K562 (cell line): ENCODE data around the gene ICA1. TPM values are rescaled to one million over a fixed set of nuclear protein-coding genes. Genes with fewer than 3 reads are reported as not detected.

Experiments
- MGA ChIP-seq: fragments of 450-650 bp; IDR thresholded peaks from 2 replicates; pipeline ENCODE4 v1.6.1; 2016; ENCODE audit warnings: mild to moderate bottlenecking, moderate library complexity
- NR3C1 ChIP-seq: sonication (generic); formaldehyde crosslinking; IDR thresholded peaks from 2 replicates; pipeline ENCODE4 v1.8.1; 2022; ENCODE audit warnings: missing genetic modification reagents
- PBX2 ChIP-seq, 2 experiments: IDR thresholded peaks in 1 of 2; conservative IDR thresholded peaks in 1 of 2; 2 replicates each; pipeline ENCODE4 v1.6.1; 2016; ENCODE audit warnings: low read depth in 2 of 2, mild to moderate bottlenecking in 1 of 2, missing compliant biosample characterization in 1 of 2, missing genetic modification characterization in 1 of 2, moderate library complexity in 1 of 2
- polyA plus RNA-seq, 8 experiments: library from polyadenylated mRNA; depleted of rRNA in 4 of 8; stranded (reverse) in 5 of 8; unstranded in 3 of 8; fragments of >200 nt; fragmentation: Nextera tagmentation in 2 of 8; fragmentation: Illumina TruSeq in 1 of 8; extraction: Ambion mirVana in 2 of 8; extraction: Trizol in 1 of 8; gene quantifications; 2 replicates each; pipeline versions ENCODE4 v1.2.1 to v1.2.3, GENCODE V29; 2011 to 2014; ENCODE audit warnings: inconsistent platforms in 1 of 8, missing spikeins in 1 of 8
- total RNA-seq, 7 experiments: library from RNA; depleted of rRNA in 6 of 7; stranded (reverse); fragments of >200 nt in 6 of 7; fragmentation: Illumina TruSeq in 2 of 7; extraction: Trizol in 2 of 7; gene quantifications; 2 replicates each; pipeline versions ENCODE4 v1.2.1 to v1.2.3, GENCODE V29; 2011 to 2021; ENCODE audit warnings: low replicate concordance in 1 of 7
- TF ChIP-seq, protein P1 (sequence below): fragments of 450-650 bp; IDR thresholded peaks from 2 replicates; pipeline ENCODE4 v1.6.1; 2018; ENCODE audit warnings: mild to moderate bottlenecking, low read depth; ENCODE audit not compliant: partially characterized antibody
- TF ChIP-seq, protein P2 (sequence below): sonication (generic); formaldehyde crosslinking; IDR thresholded peaks from 2 replicates; pipeline ENCODE4 v1.8.1; 2023; ENCODE audit warnings: mild to moderate bottlenecking, missing genetic modification reagents

ICA1 gene
- total and polyA plus RNA-seq, 9 of the 15 experiments (the other 6 are each of a cell fraction or from before 2014, with no cell fraction given) = 7.1 to 22.3 (median 16.4) TPM

- TF ChIP-seq MGA = peak; percentile 44; the same call in 1 of the 2 replicates
- no peak for TF ChIP-seq PBX2 (CRISPR knock-in tag; IDR thresholded peaks at IDR 0.05; ENCODE audit: low read depth)
- TF ChIP-seq PBX2 (tag; conservative IDR thresholded peaks at IDR 0.05; ENCODE audit: low read depth) = peak; percentile 57
- TF ChIP-seq NR3C1 = no peak
- TF ChIP-seq, protein P1, sequence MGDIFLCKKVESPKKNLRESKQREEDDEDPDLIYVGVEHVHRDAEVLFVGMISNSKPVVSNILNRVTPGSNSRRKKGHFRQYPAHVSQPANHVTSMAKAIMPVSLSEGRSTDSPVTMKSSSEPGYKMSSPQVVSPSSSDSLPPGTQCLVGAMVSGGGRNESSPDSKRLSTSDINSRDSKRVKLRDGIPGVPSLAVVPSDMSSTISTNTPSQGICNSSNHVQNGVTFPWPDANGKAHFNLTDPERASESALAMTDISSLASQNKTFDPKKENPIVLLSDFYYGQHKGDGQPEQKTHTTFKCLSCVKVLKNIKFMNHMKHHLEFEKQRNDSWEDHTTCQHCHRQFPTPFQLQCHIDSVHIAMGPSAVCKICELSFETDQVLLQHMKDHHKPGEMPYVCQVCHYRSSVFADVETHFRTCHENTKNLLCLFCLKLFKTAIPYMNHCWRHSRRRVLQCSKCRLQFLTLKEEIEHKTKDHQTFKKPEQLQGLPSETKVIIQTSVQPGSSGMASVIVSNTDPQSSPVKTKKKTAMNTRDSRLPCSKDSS = no peak
- TF ChIP-seq, protein P2, sequence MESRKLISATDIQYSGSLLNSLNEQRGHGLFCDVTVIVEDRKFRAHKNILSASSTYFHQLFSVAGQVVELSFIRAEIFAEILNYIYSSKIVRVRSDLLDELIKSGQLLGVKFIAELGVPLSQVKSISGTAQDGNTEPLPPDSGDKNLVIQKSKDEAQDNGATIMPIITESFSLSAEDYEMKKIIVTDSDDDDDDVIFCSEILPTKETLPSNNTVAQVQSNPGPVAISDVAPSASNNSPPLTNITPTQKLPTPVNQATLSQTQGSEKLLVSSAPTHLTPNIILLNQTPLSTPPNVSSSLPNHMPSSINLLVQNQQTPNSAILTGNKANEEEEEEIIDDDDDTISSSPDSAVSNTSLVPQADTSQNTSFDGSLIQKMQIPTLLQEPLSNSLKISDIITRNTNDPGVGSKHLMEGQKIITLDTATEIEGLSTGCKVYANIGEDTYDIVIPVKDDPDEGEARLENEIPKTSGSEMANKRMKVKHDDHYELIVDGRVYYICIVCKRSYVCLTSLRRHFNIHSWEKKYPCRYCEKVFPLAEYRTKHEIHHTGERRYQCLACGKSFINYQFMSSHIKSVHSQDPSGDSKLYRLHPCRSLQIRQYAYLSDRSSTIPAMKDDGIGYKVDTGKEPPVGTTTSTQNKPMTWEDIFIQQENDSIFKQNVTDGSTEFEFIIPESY (CRISPR knock-in tag) = no peak
Measured at GRCh38 chr7:8214244-8214824, 47.6 kb downstream of the ICA1 start (continued).
